GM18520 (cell line): ENCODE measurements around the gene SMIM21.

Experiments used
- ATAC-seq: cut with Tn5 transposase; IDR thresholded peaks from one replicate; pipeline ENCODE4 v1.9.1; 2021; ENCODE audit not compliant: unreplicated experiment

The SMIM21 gene

GRCh38 chr18:75378376-75379315, 48.9 kb downstream of the SMIM21 start:
- no peak for ATAC-seq

GRCh38 chr18:75377926-75378325, 49.6 kb downstream of the SMIM21 start:
- no peak for ATAC-seq

GRCh38 chr18:75377258-75377657, 50.2 kb downstream of the SMIM21 start:
- no peak for ATAC-seq

GRCh38 chr18:75376004-75376403, 51.5 kb downstream of the SMIM21 start:
- ATAC-seq = no peak

- ATAC-seq = no peak
Measured at GRCh38 chr18:75375341-75375740, 52.2 kb downstream of the SMIM21 start.

- ATAC-seq = no peak
Measured at GRCh38 chr18:75374466-75374865, 53.0 kb downstream of the SMIM21 start.

- no peak for ATAC-seq
Measured at GRCh38 chr18:75369026-75369721, 58.3 kb downstream of the SMIM21 start.

GRCh38 chr18:75365837-75366236, 61.7 kb downstream of the SMIM21 start:
- no peak for ATAC-seq

- no peak for ATAC-seq
Measured at GRCh38 chr18:75365254-75365629, 62.3 kb downstream of the SMIM21 start.

GRCh38 chr18:75364512-75365253, 62.8 kb downstream of the SMIM21 start:
- ATAC-seq = no peak

GRCh38 chr18:75363446-75364225, 63.9 kb downstream of the SMIM21 start:
- ATAC-seq = no peak

- ATAC-seq = no peak
Measured at GRCh38 chr18:75362435-75362834, 65.1 kb downstream of the SMIM21 start.

GRCh38 chr18:75360941-75361340, 66.6 kb downstream of the SMIM21 start:
- no peak for ATAC-seq

GRCh38 chr18:75360215-75360614, 67.3 kb downstream of the SMIM21 start:
- no peak for ATAC-seq
